GM18861 (cell line): ENCODE data around the gene CARD10.

ENCODE experiments used
- ATAC-seq: cut with Tn5 transposase; IDR thresholded peaks from one replicate; pipeline ENCODE4 v1.9.1; 2021; ENCODE audit not compliant: unreplicated experiment

The CARD10 gene

DNA sequence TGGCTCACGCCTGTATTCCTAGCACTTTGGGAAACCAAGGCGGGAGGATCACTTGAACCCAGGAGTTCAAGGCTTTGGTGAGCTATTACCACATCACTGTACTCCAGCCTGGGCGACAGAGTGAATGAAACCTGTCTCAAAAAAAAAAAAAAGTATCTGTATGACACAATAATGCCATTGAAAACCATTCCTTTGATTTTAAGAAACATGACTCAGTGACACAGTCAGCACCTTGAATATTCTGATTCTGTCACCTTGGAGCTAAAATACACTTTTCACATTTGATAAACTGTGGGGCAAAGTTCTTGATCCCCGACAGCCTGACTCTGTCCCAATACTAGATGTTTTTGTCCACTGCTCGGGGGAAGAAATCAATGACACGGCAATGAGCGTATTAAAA lies 75.2 kb downstream of the CARD10 start:
- ATAC-seq, result no peak

DNA sequence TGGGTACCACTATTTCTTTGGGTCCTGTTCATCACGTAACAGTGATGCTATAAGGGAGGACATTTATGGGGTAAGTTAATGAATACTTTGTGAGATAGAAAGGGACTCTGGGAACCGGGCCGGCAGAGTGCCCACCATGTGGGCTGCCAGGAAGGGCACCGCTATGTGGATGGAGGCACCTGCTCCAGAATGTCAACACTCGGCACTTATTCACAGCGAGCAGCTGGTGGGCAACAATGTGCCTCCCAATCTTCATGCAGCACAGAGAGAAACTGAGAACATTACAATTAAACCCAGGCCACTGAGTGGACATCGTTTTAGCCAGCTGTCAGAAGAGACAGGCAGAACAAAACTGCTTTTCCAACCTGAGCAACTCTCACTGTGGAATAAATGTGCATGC lies 76.1 kb downstream of the CARD10 start:
- ATAC-seq, result no peak

DNA sequence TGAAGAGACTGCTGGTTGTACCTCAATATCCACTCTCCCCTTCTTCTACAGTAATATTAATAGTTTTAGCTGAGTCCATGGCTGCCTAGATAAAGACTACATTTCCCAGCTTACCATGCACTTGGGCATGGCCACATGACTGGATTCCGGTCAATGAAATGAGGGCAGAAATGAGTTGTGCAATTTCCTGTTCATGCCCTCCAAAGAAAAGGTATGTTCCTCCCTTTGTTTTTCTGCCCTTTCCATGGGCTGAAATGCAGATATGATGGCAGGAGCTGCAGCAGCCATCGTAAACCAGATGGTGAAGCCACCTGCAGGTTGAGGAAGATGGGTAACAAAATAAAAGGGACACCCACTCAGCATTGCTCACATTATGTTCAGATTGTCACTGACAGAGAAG lies 76.7 kb downstream of the CARD10 start:
- ATAC-seq, result no peak

DNA sequence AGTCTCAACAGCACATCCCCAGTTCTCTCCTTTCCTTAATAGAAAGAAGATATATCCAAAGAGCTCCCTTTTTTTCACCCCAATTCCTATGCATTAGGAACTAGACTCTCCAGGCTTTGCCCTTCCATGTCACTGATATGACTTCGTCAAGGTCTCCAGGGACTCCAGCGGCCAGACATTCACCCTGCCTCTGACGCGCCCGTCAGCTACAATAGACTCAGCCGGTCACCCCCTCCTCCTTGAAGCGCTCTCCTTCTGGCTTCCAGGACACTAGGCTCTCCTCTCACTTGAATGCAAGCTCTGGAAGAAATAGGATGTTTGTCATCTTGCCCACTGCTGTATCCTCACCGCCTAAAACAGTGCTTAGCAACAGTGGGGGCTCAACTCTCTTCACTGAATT lies 77.1 kb downstream of the CARD10 start:
- ATAC-seq, result no peak

DNA sequence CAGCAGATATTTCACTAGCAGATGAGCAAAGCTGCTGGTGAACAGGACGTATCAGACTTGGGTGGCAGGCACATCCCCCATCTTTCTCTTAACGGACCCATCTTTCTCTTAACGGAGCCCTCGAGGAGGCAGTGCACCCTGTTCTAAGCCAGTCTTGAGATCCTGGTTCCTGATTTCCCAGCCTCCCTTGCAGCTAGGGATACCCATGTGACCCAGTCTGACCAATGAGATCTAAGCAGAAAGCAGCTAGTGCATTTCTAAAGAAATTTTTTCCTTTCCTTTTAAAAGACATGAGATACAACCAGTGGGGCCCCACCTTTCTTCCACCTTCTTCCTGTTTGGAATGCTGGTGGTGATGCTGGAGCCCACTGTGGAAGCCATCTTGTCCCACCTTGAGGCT lies 78.3 kb downstream of the CARD10 start:
- no peak for ATAC-seq
